ENCODE measurements around the gene MAN2B2. TPM values are rescaled to one million over a fixed set of nuclear protein-coding genes. Genes with fewer than 3 reads are reported as not detected.

Gene MAN2B2
- total and polyA plus RNA-seq, 9 of the 15 experiments (the other 6 are each of a cell fraction or from before 2014, with no cell fraction given): 0.21 to 8.8 (median 3.7) TPM

- H3K36me3 ChIP-seq (ENCODE audit: control insufficient read depth, insufficient read depth, low read length): no peaks in the 10 kb centered on the region
- H3K27ac ChIP-seq (ENCODE audit: extremely low read depth, low read depth, low read length): no peak overlapping the region
- H3K4me3 ChIP-seq: no peak overlapping the region
- H3K4me2 ChIP-seq (ENCODE audit: insufficient read depth, low read length): no peak overlapping the region
- no peak overlapping the region for H3K9ac ChIP-seq (ENCODE audit: insufficient read depth in 1 of 2, low read depth in 2 of 2, low read length in 2 of 2)
- H3K9me1 ChIP-seq (ENCODE audit: control insufficient read depth, insufficient read depth, low read length): no peaks in the 10 kb centered on the region
- ATAC-seq (no peak), DNase-seq (ENCODE audit: extremely low read depth in 1 of 4, low spot score in 3 of 4) (no peak), FAIRE-seq (no peak)
- no TSS peak for BruUV-seq (replicated peaks)
- H4K20me1 ChIP-seq (replicated peaks; ENCODE audit: control insufficient read depth, insufficient read depth, low read length): no peaks in the 10 kb centered on the region
- H3K4me1 ChIP-seq (replicated peaks in 1 of 2; ENCODE audit: control insufficient read depth in 2 of 2, insufficient read depth in 2 of 2, low read length in 2 of 2): peaks cover 0 to 15% of the 10 kb centered on the region in 2 experiments; a peak in 3 of 5 replicates
- 0 out of 2 replicates have a peak, but pooled peaks cover 3% of the 10 kb centered on the region for H3K9me3 ChIP-seq (replicated peaks; ENCODE audit: control insufficient read depth, insufficient read depth, low read depth, low read length)
- in situ Hi-C loops (cut with MboI): no loop called here
- 65% methylated on average over 29 of the region's 55 CpGs for whole genome bisulfite sequencing (ENCODE audit: insufficient coverage, low coverage, missing lambda C conversion rate)
- intact Hi-C loops (cut with micrococcal nuclease): no loop called here
- no peak overlapping the region; the same call in 1 of the 2 replicates for H2AFZ ChIP-seq (ENCODE audit: low read depth, low read length)
- H3K27me3 ChIP-seq (ENCODE audit: control insufficient read depth in 2 of 2, insufficient read depth in 2 of 2, low read length in 2 of 2): 0 out of 5 replicates have a peak, but pooled peaks cover 3 to 5% of the 10 kb centered on the region in 2 experiments
- H3K79me2 ChIP-seq (ENCODE audit: control insufficient read depth, insufficient read depth, low read length): no peaks in the 10 kb centered on the region
- TF ChIP-seq ZNF239 (CRISPR knock-in tag; IDR thresholded peaks at IDR 0.05) (no peak), YY1 (IDR thresholded peaks at IDR 0.05; ENCODE audit: borderline replicate concordance in 1 of 3, control insufficient read depth in 1 of 3, extremely low read depth in 1 of 3, insufficient read depth in 3 of 3, insufficient read length in 1 of 3, insufficient replicate concordance in 2 of 3, low read depth in 1 of 3, low read length in 2 of 3) (no peak), CBFA2T2 (conservative IDR thresholded peaks at IDR 0.05) (no peak), HDAC1 (IDR thresholded peaks at IDR 0.05) (no peak), POLR2AphosphoS5 (IDR thresholded peaks at IDR 0.05; ENCODE audit: control insufficient read depth, insufficient read depth, low read depth, low read length) (no peak), ETV5 (CRISPR knock-in tag; IDR thresholded peaks at IDR 0.05; ENCODE audit: low read depth) (no peak), ARNT (IDR thresholded peaks at IDR 0.05) (no peak), TCF7 (IDR thresholded peaks at IDR 0.05; ENCODE audit: borderline replicate concordance) (no peak), LARP7 (IDR thresholded peaks at IDR 0.05) (no peak), HMG20A (CRISPR knock-in tag; conservative IDR thresholded peaks at IDR 0.05) (no peak), ZBTB8A (IDR thresholded peaks at IDR 0.05; ENCODE audit: partially characterized antibody) (no peak), MYNN (IDR thresholded peaks at IDR 0.05) (no peak), MYNN (CRISPR knock-in tag; IDR thresholded peaks at IDR 0.05) (no peak), CBX8 (IDR thresholded peaks at IDR 0.05; ENCODE audit: borderline replicate concordance, extremely low read depth, low read depth, low read length, poor library complexity, severe bottlenecking) (no peak), ZNF766 (CRISPR knock-in tag; conservative IDR thresholded peaks at IDR 0.05) (no peak), U2AF1 (optimal IDR thresholded peaks at IDR 0.05; ENCODE audit: low read depth, low read length) (no peak), SLC30A9 (CRISPR knock-in tag; IDR thresholded peaks at IDR 0.05) (no peak)
- POLR2A ChIA-PET: interaction anchor here (0.6 to 4.4 kb wide), 3 partner anchors 9 to 25 kb away, joined by 3 to 40 read pairs (median 4); a partner anchor contains a TSS
- CTCF ChIA-PET (ENCODE audit: low intra/inter-chr PET ratio): no interaction called here
Observed at GRCh38 chr4:6663596-6664393, 88.8 kb downstream of the MAN2B2 start.

Data from K562 (cell line).